H9 (cell line): Measurements from ENCODE around the gene NOTUM. TPM values are rescaled to one million over a fixed set of nuclear protein-coding genes. Genes with fewer than 3 reads are reported as not detected.

ENCODE experiments used
- DNase-seq: peaks from one replicate; pipeline ENCODE4 v3.0.0-alpha.2; 2017
- H2AFZ ChIP-seq: one replicate; pipeline ENCODE4 v1.6.1; 2013; ENCODE audit warnings: mild to moderate bottlenecking, low read length, control low read depth, moderate library complexity
- H2AK5ac ChIP-seq: 2 replicates; pipeline ENCODE4 v1.6.1; 2013; ENCODE audit warnings: low read length, control low read depth, mixed read lengths; ENCODE audit not compliant: insufficient read length
- H2BK120ac ChIP-seq: one replicate; pipeline ENCODE4 v1.6.1; 2013; ENCODE audit warnings: low read depth, mild to moderate bottlenecking, low read length, control low read depth, inconsistent platforms; ENCODE audit not compliant: poor library complexity, severe bottlenecking
- H2BK12ac ChIP-seq: 2 replicates; pipeline ENCODE4 v1.6.1; 2013; ENCODE audit warnings: low read length, control low read depth, mixed read lengths, low read depth; ENCODE audit not compliant: insufficient read length
- H2BK15ac ChIP-seq: 2 replicates; pipeline ENCODE4 v1.6.1; 2013; ENCODE audit warnings: low read depth, low read length, control low read depth
- H2BK20ac ChIP-seq: one replicate; pipeline ENCODE4 v1.6.1; 2013; ENCODE audit warnings: low read depth, mild to moderate bottlenecking, low read length, control low read depth, inconsistent platforms; ENCODE audit not compliant: poor library complexity, severe bottlenecking
- H2BK5ac ChIP-seq: 2 replicates; pipeline ENCODE4 v1.6.1; 2013; ENCODE audit warnings: low read length, control low read depth, mixed read lengths; ENCODE audit not compliant: insufficient read length
- H3K14ac ChIP-seq: 2 replicates; pipeline ENCODE4 v1.6.1; 2013; ENCODE audit warnings: low read length, control low read depth; ENCODE audit not compliant: insufficient read depth
- H3K18ac ChIP-seq: 2 replicates; pipeline ENCODE4 v1.6.1; 2013; ENCODE audit warnings: low read depth, mild to moderate bottlenecking, mixed read lengths, low read length, control low read depth; ENCODE audit not compliant: insufficient read length
- H3K23ac ChIP-seq: 2 replicates; pipeline ENCODE4 v1.6.1; 2013; ENCODE audit warnings: low read length, control low read depth, mixed read lengths, low read depth; ENCODE audit not compliant: insufficient read length
- H3K23me2 ChIP-seq: 2 replicates; pipeline ENCODE4 v1.6.1; 2013; ENCODE audit warnings: low read depth, mild to moderate bottlenecking, mixed read lengths, low read length, control low read depth; ENCODE audit not compliant: insufficient read length, poor library complexity, severe bottlenecking
- H3K27ac ChIP-seq: 2 replicates; pipeline ENCODE4 v1.5.1; 2013; ENCODE audit warnings: low read length, control low read depth, mixed read lengths, low read depth; ENCODE audit not compliant: insufficient read length
- H3K27me3 ChIP-seq: 2 replicates; pipeline ENCODE4 v1.6.1; 2013; ENCODE audit warnings: low read length, control low read depth, inconsistent platforms; ENCODE audit not compliant: insufficient read depth
- H3K4ac ChIP-seq: 2 replicates; pipeline ENCODE4 v1.6.1; 2013; ENCODE audit warnings: low read depth, mild to moderate bottlenecking, control low read depth, inconsistent platforms, low read length, moderate library complexity
- H3K4me1 ChIP-seq: 2 replicates; pipeline ENCODE4 v1.6.1; 2013; ENCODE audit warnings: low read length, control low read depth, inconsistent platforms; ENCODE audit not compliant: insufficient read depth
- H3K4me2 ChIP-seq: 2 replicates; pipeline ENCODE4 v1.6.1; 2013; ENCODE audit warnings: low read length, control low read depth, mixed read lengths; ENCODE audit not compliant: insufficient read length, insufficient read depth
- H3K56ac ChIP-seq: 2 replicates; pipeline ENCODE4 v1.6.1; 2013; ENCODE audit warnings: low read depth, mild to moderate bottlenecking, mixed read lengths, low read length, control low read depth; ENCODE audit not compliant: insufficient read length
- H3K79me1 ChIP-seq: 2 replicates; pipeline ENCODE4 v1.6.1; 2013; ENCODE audit warnings: low read depth, mild to moderate bottlenecking, moderate library complexity, low read length, control low read depth, inconsistent platforms; ENCODE audit not compliant: insufficient read depth, poor library complexity, severe bottlenecking
- H3K79me2 ChIP-seq: 2 replicates; pipeline ENCODE4 v1.6.1; 2013; ENCODE audit warnings: low read length, control low read depth, inconsistent platforms; ENCODE audit not compliant: insufficient read depth
- H3K9ac ChIP-seq: 2 replicates; pipeline ENCODE4 v1.6.1; 2013; ENCODE audit warnings: low read length, control low read depth, mixed read lengths; ENCODE audit not compliant: insufficient read length; ENCODE audit errors: extremely low read depth
- H3K9me3 ChIP-seq: one replicate; pipeline ENCODE4 v1.6.1; 2013; ENCODE audit warnings: low read depth, low read length, inconsistent platforms; ENCODE audit not compliant: control insufficient read depth
- H3T11ph ChIP-seq: one replicate; pipeline ENCODE4 v1.6.1; 2013; ENCODE audit warnings: mild to moderate bottlenecking, low read length, control low read depth, inconsistent platforms
- H4K20me1 ChIP-seq: one replicate; pipeline ENCODE4 v1.6.1; 2013; ENCODE audit not compliant: control insufficient read depth, insufficient read length, insufficient read depth
- H4K5ac ChIP-seq: 2 replicates; pipeline ENCODE4 v1.6.1; 2013; ENCODE audit warnings: low read depth, mild to moderate bottlenecking, mixed read lengths, low read length, control low read depth; ENCODE audit not compliant: insufficient read length
- H4K8ac ChIP-seq: replicated peaks from 2 replicates; pipeline ENCODE4 v1.6.1; 2013; ENCODE audit warnings: low read length, control low read depth, mixed read lengths, low read depth; ENCODE audit not compliant: insufficient read length
- H4K91ac ChIP-seq: 2 replicates; pipeline ENCODE4 v1.6.1; 2013; ENCODE audit warnings: low read depth, mild to moderate bottlenecking, moderate library complexity, mixed read lengths, low read length, control low read depth; ENCODE audit not compliant: insufficient read length
- H3K27ac Mint-ChIP-seq, 3 experiments: 2 replicates in 2 of 3; 3 replicates in 1 of 3; pipeline ENCODE4 v1.8.0; 2020 to 2021; ENCODE audit warnings: mixed read lengths in 3 of 3, mild to moderate bottlenecking in 1 of 3, moderate library complexity in 1 of 3
- H3K27me3 Mint-ChIP-seq: 2 replicates; pipeline ENCODE4 v1.8.0; 2021; ENCODE audit warnings: low read depth, mild to moderate bottlenecking, moderate library complexity, mixed read lengths
- H3K36me3 Mint-ChIP-seq, 3 experiments: 2 replicates in 2 of 3; 3 replicates in 1 of 3; pipeline ENCODE4 v1.8.0; 2020 to 2021; ENCODE audit warnings: low read depth in 3 of 3, mixed read lengths in 3 of 3; ENCODE audit not compliant: insufficient read depth in 1 of 3
- H3K4me1 Mint-ChIP-seq, 2 experiments: 2 replicates each; pipeline ENCODE4 v1.8.0; 2020; ENCODE audit warnings: mixed read lengths in 2 of 2
- H3K4me3 Mint-ChIP-seq, 2 experiments: 2 replicates in 1 of 2; 3 replicates in 1 of 2; pipeline ENCODE4 v1.8.0; 2020 to 2021; ENCODE audit warnings: mild to moderate bottlenecking in 2 of 2, mixed read lengths in 2 of 2, moderate library complexity in 1 of 2
- H3K9me3 Mint-ChIP-seq, 2 experiments: 2 replicates in 1 of 2; 3 replicates in 1 of 2; pipeline ENCODE4 v1.8.0; 2020; ENCODE audit warnings: mild to moderate bottlenecking in 2 of 2, mixed read lengths in 2 of 2, moderate library complexity in 1 of 2
- WGBS: extraction: QIAGEN DNeasy Blood & Tissue Kit; methylation state at CpG from one replicate; pipeline ENCODE4 v1.1.7; 2013; ENCODE audit warnings: missing lambda C conversion rate, low lambda C conversion rate, mixed read lengths; ENCODE audit not compliant: insufficient read length; ENCODE audit errors: extremely low coverage; 5-methylcytosine and 5-hydroxymethylcytosine counted together
- total RNA-seq: library from RNA; stranded (reverse); gene quantifications from 2 replicates; pipeline ENCODE4 v1.2.1, GENCODE V29; 2021
- TF ChIP-seq, protein P1 (sequence below): fragments of 200-600 bp; sonication (generic); conservative IDR thresholded peaks from 3 replicates; pipeline ENCODE4 v1.8.0; 2021; ENCODE audit warnings: antibody characterized with exemption, mild to moderate bottlenecking

Gene NOTUM
- total RNA-seq, 1 experiment from 2014 or later = 2.1 TPM

DNA sequence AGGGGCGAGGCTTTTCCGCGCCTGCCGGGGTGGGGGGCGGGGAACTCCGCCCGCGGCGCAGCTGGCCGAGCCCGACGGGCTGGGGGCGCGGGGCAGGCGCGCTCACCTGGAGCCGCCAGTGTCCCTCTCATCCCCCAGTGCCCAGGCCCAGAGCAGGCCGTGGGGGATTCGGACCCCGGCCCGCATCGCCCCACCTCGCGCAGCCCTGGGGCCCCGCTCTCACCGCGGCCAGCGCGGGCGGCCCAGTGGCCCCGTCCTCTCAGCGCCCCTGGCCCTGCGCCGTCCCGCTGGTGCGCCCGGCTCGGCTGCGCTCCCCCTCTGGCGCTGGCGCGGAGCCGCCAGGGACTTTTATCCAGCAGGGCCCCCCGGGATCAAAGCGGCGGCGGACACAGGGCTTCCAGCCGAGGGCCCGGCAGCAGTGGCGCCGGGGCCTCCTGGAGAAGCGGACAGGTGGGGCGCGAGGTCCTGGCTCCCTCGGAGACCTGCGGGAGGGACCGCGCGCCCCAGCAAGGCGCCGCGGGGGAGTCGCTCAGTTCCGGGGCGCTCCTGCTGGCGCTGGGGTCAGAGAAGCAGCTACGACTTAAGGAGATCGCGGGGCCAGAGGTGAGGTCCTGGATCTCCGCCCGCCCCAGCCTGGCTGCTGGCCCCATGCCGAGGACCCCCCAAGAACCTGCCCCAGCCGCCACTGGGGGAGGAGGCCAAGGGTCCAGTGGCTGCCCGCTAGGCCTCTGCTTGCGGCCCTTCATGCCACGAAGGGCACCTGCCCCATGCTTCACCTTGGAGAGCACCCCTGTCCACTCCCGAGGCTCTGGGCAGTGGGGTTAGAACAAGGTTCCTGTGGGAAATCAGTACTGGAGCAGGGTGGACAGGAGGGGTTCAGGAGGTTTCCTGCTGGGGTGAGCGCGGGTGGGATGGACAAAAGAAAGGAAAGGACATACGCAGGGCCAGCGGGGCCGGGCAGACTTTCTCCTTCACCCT, 823 bp upstream of the NOTUM start:
- Mint-ChIP-seq H3K27me3 (peaks cover 83% of the 10 kb centered on the region), H3K9me3 (peaks cover 0 to 4% of the 10 kb centered on the region in 2 experiments; a peak in 1 of 5 replicates), H3K27ac (no peak overlapping the region), H3K4me3 (peak overlapping the region; percentile 33 to 72; a peak in 4 of 5 replicates), H3K4me1 (peaks cover 11 to 13% of the 10 kb centered on the region in 2 experiments), H3K36me3 (no peaks in the 10 kb centered on the region; a peak in 1 of 7 replicates)
- Histone ChIP-seq H3T11ph (no peak overlapping the region), H3K9me3 (no peaks in the 10 kb centered on the region), H3K4me2 (no peak overlapping the region), H4K8ac (no peak overlapping the region), H3K79me2 (no peaks in the 10 kb centered on the region), H3K9ac (no peak overlapping the region), H4K5ac (no peak overlapping the region), H4K20me1 (no peaks in the 10 kb centered on the region), H3K4me1 (no peaks in the 10 kb centered on the region), H2AFZ (no peak overlapping the region), H2AK5ac (no peak overlapping the region), H3K23me2 (peaks cover 3% of the 10 kb centered on the region), H3K27me3 (peaks cover 43% of the 10 kb centered on the region; the same call in 1 of the 2 replicates), H4K91ac (no peak overlapping the region), H2BK5ac (no peak overlapping the region), H3K4ac (no peak overlapping the region), H3K14ac (no peak overlapping the region), H3K27ac (no peak overlapping the region), H2BK120ac (no peak overlapping the region), H3K18ac (no peak overlapping the region), H3K56ac (no peak overlapping the region), H3K79me1 (no peaks in the 10 kb centered on the region), H2BK20ac (no peak overlapping the region), H3K23ac (no peak overlapping the region), H2BK15ac (no peak overlapping the region), H2BK12ac (no peak overlapping the region)
- DNase-seq = no peak
- TF ChIP-seq, protein P1, sequence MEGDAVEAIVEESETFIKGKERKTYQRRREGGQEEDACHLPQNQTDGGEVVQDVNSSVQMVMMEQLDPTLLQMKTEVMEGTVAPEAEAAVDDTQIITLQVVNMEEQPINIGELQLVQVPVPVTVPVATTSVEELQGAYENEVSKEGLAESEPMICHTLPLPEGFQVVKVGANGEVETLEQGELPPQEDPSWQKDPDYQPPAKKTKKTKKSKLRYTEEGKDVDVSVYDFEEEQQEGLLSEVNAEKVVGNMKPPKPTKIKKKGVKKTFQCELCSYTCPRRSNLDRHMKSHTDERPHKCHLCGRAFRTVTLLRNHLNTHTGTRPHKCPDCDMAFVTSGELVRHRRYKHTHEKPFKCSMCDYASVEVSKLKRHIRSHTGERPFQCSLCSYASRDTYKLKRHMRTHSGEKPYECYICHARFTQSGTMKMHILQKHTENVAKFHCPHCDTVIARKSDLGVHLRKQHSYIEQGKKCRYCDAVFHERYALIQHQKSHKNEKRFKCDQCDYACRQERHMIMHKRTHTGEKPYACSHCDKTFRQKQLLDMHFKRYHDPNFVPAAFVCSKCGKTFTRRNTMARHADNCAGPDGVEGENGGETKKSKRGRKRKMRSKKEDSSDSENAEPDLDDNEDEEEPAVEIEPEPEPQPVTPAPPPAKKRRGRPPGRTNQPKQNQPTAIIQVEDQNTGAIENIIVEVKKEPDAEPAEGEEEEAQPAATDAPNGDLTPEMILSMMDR = no peak
- no CpG with 5 or more reads among the region's 82 CpGs for WGBS
